ENCODE measurements around the gene KCNAB1. TPM values are rescaled to one million over a fixed set of nuclear protein-coding genes. Genes with fewer than 3 reads are reported as not detected.

KCNAB1 gene
- total RNA-seq, 2 experiments from 2014 or later = not detected

- Histone ChIP-seq H4K20me1 (ENCODE audit: insufficient read depth, low read length) (no peaks in the 10 kb centered on the region), H3K4me2 (ENCODE audit: low read length) (no peak overlapping the region), H2AFZ (ENCODE audit: low read length) (no peak overlapping the region), H3K9me3 (ENCODE audit: low read length) (no peaks in the 10 kb centered on the region), H3K9me2 (ENCODE audit: insufficient read depth, low read length) (no peaks in the 10 kb centered on the region), H3K27ac (ENCODE audit: low read depth, low read length, poor library complexity, severe bottlenecking) (no peak overlapping the region), H3K36me3 (ENCODE audit: insufficient read depth, low read length) (no peaks in the 10 kb centered on the region), H3K4me3 (ENCODE audit: low read depth, low read length, poor library complexity, severe bottlenecking) (no peak overlapping the region), H3K4me1 (ENCODE audit: insufficient read depth, low read length, poor library complexity, severe bottlenecking) (no peaks in the 10 kb centered on the region), H3K79me2 (ENCODE audit: insufficient read depth, low read depth, low read length) (no peaks in the 10 kb centered on the region)
- intact Hi-C loops (cut with micrococcal nuclease; ENCODE audit: unreplicated experiment) = no loop called here
- BruUV-seq (replicated peaks) = no TSS peak
- DNase-seq (ENCODE audit: low spot score) = no peak
- CTCF ChIA-PET (ENCODE audit: unreplicated experiment) = no interaction called here
- TF ChIP-seq CTCF (conservative IDR thresholded peaks at IDR 0.05; ENCODE audit: low read length) (no peak), EZH2phosphoT487 (IDR thresholded peaks at IDR 0.05; ENCODE audit: borderline replicate concordance, low read depth, low read length) (no peak)
- POLR2A ChIA-PET = no interaction called here
Observed at GRCh38 chr3:156522673-156523072, 402.3 kb downstream of the KCNAB1 start.

- Histone ChIP-seq H3K9me2 (ENCODE audit: insufficient read depth, low read length) (no peaks in the 10 kb centered on the region), H3K4me1 (ENCODE audit: insufficient read depth, low read length, poor library complexity, severe bottlenecking) (no peaks in the 10 kb centered on the region), H3K27ac (ENCODE audit: low read depth, low read length, poor library complexity, severe bottlenecking) (no peak overlapping the region), H3K4me2 (ENCODE audit: low read length) (no peak overlapping the region), H2AFZ (ENCODE audit: low read length) (no peak overlapping the region), H4K20me1 (ENCODE audit: insufficient read depth, low read length) (no peaks in the 10 kb centered on the region), H3K4me3 (ENCODE audit: low read depth, low read length, poor library complexity, severe bottlenecking) (no peak overlapping the region), H3K36me3 (ENCODE audit: insufficient read depth, low read length) (no peaks in the 10 kb centered on the region), H3K9me3 (ENCODE audit: low read length) (no peaks in the 10 kb centered on the region), H3K79me2 (ENCODE audit: insufficient read depth, low read depth, low read length) (no peaks in the 10 kb centered on the region)
- BruUV-seq (replicated peaks) = no TSS peak
- TF ChIP-seq EZH2phosphoT487 (IDR thresholded peaks at IDR 0.05; ENCODE audit: borderline replicate concordance, low read depth, low read length) (no peak), CTCF (conservative IDR thresholded peaks at IDR 0.05; ENCODE audit: low read length) (no peak)
- ChIA-PET CTCF (ENCODE audit: unreplicated experiment) (interaction anchor here (0.6 kb wide), 2 partner anchors 9 to 370 kb away, joined by 3 read pairs; no protein-coding TSS in a partner anchor), POLR2A (interaction anchor here (0.6 to 1.0 kb wide), 4 partner anchors 21 to 190 kb away, joined by 3 read pairs; no protein-coding TSS in a partner anchor)
- no peak for DNase-seq (ENCODE audit: low spot score)
- intact Hi-C loops (cut with micrococcal nuclease; ENCODE audit: unreplicated experiment) = no loop called here
Observed at GRCh38 chr3:156525808-156526207, 405.4 kb downstream of the KCNAB1 start.

- no peak overlapping the region for H3K4me2 ChIP-seq (ENCODE audit: low read length)
- CTCF ChIA-PET (ENCODE audit: unreplicated experiment) = no interaction called here
- no TSS peak for BruUV-seq (replicated peaks)
Observed at GRCh38 chr3:156527060-156527459, 406.7 kb downstream of the KCNAB1 start.

More at GRCh38 chr3:156527060-156527459, 406.7 kb downstream of the KCNAB1 start:
- Histone ChIP-seq H3K9me2 (ENCODE audit: insufficient read depth, low read length) (no peaks in the 10 kb centered on the region), H3K36me3 (ENCODE audit: insufficient read depth, low read length) (no peaks in the 10 kb centered on the region), H3K4me3 (ENCODE audit: low read depth, low read length, poor library complexity, severe bottlenecking) (no peak overlapping the region), H4K20me1 (ENCODE audit: insufficient read depth, low read length) (no peaks in the 10 kb centered on the region), H3K27ac (ENCODE audit: low read depth, low read length, poor library complexity, severe bottlenecking) (no peak overlapping the region), H2AFZ (ENCODE audit: low read length) (no peak overlapping the region), H3K4me1 (ENCODE audit: insufficient read depth, low read length, poor library complexity, severe bottlenecking) (no peaks in the 10 kb centered on the region), H3K79me2 (ENCODE audit: insufficient read depth, low read depth, low read length) (no peaks in the 10 kb centered on the region), H3K9me3 (ENCODE audit: low read length) (no peaks in the 10 kb centered on the region)
- POLR2A ChIA-PET = interaction anchor here (0.6 kb wide), 1 partner anchor 56 kb away, joined by 3 read pairs; no protein-coding TSS in a partner anchor
- TF ChIP-seq CTCF (conservative IDR thresholded peaks at IDR 0.05; ENCODE audit: low read length) (no peak), EZH2phosphoT487 (IDR thresholded peaks at IDR 0.05; ENCODE audit: borderline replicate concordance, low read depth, low read length) (no peak)
- no peak for DNase-seq (ENCODE audit: low spot score)
- intact Hi-C loops (cut with micrococcal nuclease; ENCODE audit: unreplicated experiment) = no loop called here

Measured in OCI-LY7 (cell line).